Heart left ventricle (tissue), 13 donors: Measurements from ENCODE around the gene SLC39A3.

Experiments used
- CTCF ChIP-seq, 12 donors: fragments of 200-600 bp; sonication (generic) in 4 of 12; IDR thresholded peaks; one replicate each; pipeline versions ENCODE4 v1.5.0 to v1.8.0; 2018 to 2022; ENCODE audit warnings: antibody characterized with exemption in 12 of 12, mild to moderate bottlenecking in 5 of 12
- POLR2A ChIP-seq, 2 donors: fragments of 450-650 bp; IDR thresholded peaks; one replicate each; pipeline ENCODE4 v1.6.1; 2017; ENCODE audit warnings: antibody characterized with exemption in 2 of 2, mild to moderate bottlenecking in 2 of 2, moderate library complexity in 2 of 2
- donor health status: ischemic (EF 13 %, LVEDD 7.1; RV severe dilation, severe dysfunction).
- donor health status: DM: no; HTN: yes; CAD: no.
- donor health status: DM: no; HTN: no; CAD: no.
- donor health status: ischemic (EF 25% LVEDD 6.9; RV normal size, moderate dysfunction).
- donor health status: ischemic (EF 25% LVEDD 5.7; RV mildly dilated, moderate dysfunction).
- donor health status: ischemic (EF 35%, LVEDD 5.7; RV mildly dilated, moderate dysfunction).
- donor health status: nonischemic (EF 11% LVEDD 7.7; RV severe dilation, severe dysfunction).
- donor health status: DM: yes; HTN: yes; CAD: no.
- donor health status: PGD.
- donor health status: ischemic (EF 29% LVEDD 5.4; RV normal size, mild dysfunction).
- donor health status: nonischemic (EF 23%, LVEDD 6.1; RV moderate dilation, normal function).

GRCh38 chr19:2701361-2702169, 38.3 kb downstream of the SLC39A3 start:
- TF ChIP-seq POLR2A (IDR thresholded peaks at IDR 0.05) (no peak), CTCF (IDR thresholded peaks at IDR 0.05) (no peak)
